Activated B cell treated with CpG ODN at 0.5 μM for 24 hours (primary cell): ENCODE results near the gene GZF1. TPM values are rescaled to one million over a fixed set of nuclear protein-coding genes. Genes with fewer than 3 reads are reported as not detected.
"Not testable (repeated sequence)": the region's sequence is repeated elsewhere in the genome, so short reads cannot be mapped to it uniquely, and the experiment has no call there.

ENCODE experiments used
- ATAC-seq: fragments of 200-7000 bp; cut with Tn5 transposase; one replicate; pipeline ENCODE4 v1.10.0; 2021; ENCODE audit warnings: low read depth, mild to moderate bottlenecking, moderate library complexity
- CTCF ChIA-PET: fragments of 350-600 bp; sonication (Branson Sonifier 250); formaldehyde crosslinking; loops from one replicate; lab custom pipeline; 2021; ENCODE audit warnings: antibody characterized with exemption; lab: Charles Lee
- POLR2A ChIA-PET: fragments of 350-600 bp; sonication (Branson Sonifier 250); formaldehyde crosslinking; loops from one replicate; lab custom pipeline; 2021; ENCODE audit warnings: antibody characterized with exemption; lab: Charles Lee
- DNase-seq: peaks from one replicate; pipeline ENCODE4 v3.0.0; 2022
- H3K27ac Mint-ChIP-seq: one replicate; pipeline ENCODE4 v1.8.0; 2020; ENCODE audit warnings: mixed read lengths
- H3K27me3 Mint-ChIP-seq: one replicate; pipeline ENCODE4 v1.8.0; 2021; ENCODE audit warnings: mixed read lengths
- H3K36me3 Mint-ChIP-seq: one replicate; pipeline ENCODE4 v1.8.0; 2021; ENCODE audit warnings: low read depth, mixed read lengths
- H3K4me1 Mint-ChIP-seq: one replicate; pipeline ENCODE4 v1.8.0; 2021; ENCODE audit warnings: mixed read lengths
- H3K4me3 Mint-ChIP-seq: one replicate; pipeline ENCODE4 v1.8.0; 2020; ENCODE audit warnings: mild to moderate bottlenecking, mixed read lengths
- H3K9me3 Mint-ChIP-seq: one replicate; pipeline ENCODE4 v1.8.0; 2020; ENCODE audit warnings: mixed read lengths
- CTCF ChIP-seq: fragments of 200-600 bp; IDR thresholded peaks from one replicate; pipeline ENCODE4 v1.8.0; 2022; ENCODE audit warnings: antibody characterized with exemption, mild to moderate bottlenecking
- intact Hi-C: fragments of 100-400 bp; cut with micrococcal nuclease; formaldehyde crosslinking; loops from one replicate; pipeline ENCODE4 v1.15.1; 2024
- total RNA-seq: library from RNA; stranded (reverse); gene quantifications from 2 replicates; pipeline ENCODE4 v1.2.3, GENCODE V29; 2022

Gene GZF1
- total RNA-seq, 1 donor from 2014 or later = 13.3 TPM

- DNase-seq = no peak
- Mint-ChIP-seq H3K36me3 (no peaks in the 10 kb centered on the region), H3K4me3 (no peak overlapping the region), H3K4me1 (peaks cover under 1% of the 10 kb centered on the region), H3K9me3 (no peaks in the 10 kb centered on the region), H3K27ac (no peak overlapping the region), H3K27me3 (peaks cover 1% of the 10 kb centered on the region)
- ChIA-PET CTCF (no interaction called here), POLR2A (no interaction called here)
- TF ChIP-seq CTCF = no peak
- intact Hi-C loops = no loop called here
- no peak for ATAC-seq
Observed at GRCh38 chr20:23343590-23343989, 18.4 kb upstream of the GZF1 start.

- POLR2A ChIA-PET = no interaction called here
- DNase-seq = no peak
- H3K9me3 Mint-ChIP-seq = no peaks in the 10 kb centered on the region
- TF ChIP-seq CTCF = no peak
- peaks cover under 1% of the 10 kb centered on the region for H3K27me3 Mint-ChIP-seq
- intact Hi-C loops = no loop called here
- no peaks in the 10 kb centered on the region for H3K36me3 Mint-ChIP-seq
- H3K4me3 Mint-ChIP-seq = no peak overlapping the region
- no peak overlapping the region for H3K27ac Mint-ChIP-seq
- no peak for ATAC-seq
- peaks cover 6% of the 10 kb centered on the region for H3K4me1 Mint-ChIP-seq
- CTCF ChIA-PET = no interaction called here
Observed at GRCh38 chr20:23344336-23344735, 17.6 kb upstream of the GZF1 start.

DNA sequence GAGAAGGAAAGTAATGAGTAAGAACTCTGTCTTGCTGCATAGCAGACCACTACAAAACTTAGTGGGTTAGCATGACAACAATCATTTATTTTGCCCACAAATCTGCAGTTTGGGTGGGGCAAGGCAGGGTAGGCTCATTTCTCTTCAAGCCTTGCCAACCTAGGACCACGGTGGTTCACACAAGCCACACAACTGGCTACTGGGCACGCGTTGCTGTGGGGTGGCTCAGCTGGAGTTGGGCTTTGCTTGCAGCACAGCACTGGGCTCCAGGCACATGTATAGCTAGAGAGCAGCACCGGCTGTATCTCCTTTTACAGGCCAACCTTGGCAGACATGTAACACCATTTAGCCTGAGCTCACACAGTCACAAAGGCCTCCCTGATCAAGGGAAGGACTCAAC, 16.0 kb upstream of the GZF1 start:
- ATAC-seq (no peak), DNase-seq (no peak)
- H3K4me3 Mint-ChIP-seq = no peak overlapping the region
- H3K9me3 Mint-ChIP-seq = no peaks in the 10 kb centered on the region
- no peak overlapping the region for H3K27ac Mint-ChIP-seq
- ChIA-PET CTCF (interaction anchor here (1.0 kb wide), 1 partner anchor 76 kb away, joined by 3 read pairs; the partner anchor contains the start of gene NAPB), POLR2A (interaction anchor here (1.4 kb wide), 1 partner anchor 12 kb away, joined by 5 read pairs; no protein-coding TSS in a partner anchor)
- intact Hi-C loops = no loop called here
- H3K27me3 Mint-ChIP-seq = no peaks in the 10 kb centered on the region
- H3K36me3 Mint-ChIP-seq = peaks cover 6% of the 10 kb centered on the region
- H3K4me1 Mint-ChIP-seq = peaks cover 14% of the 10 kb centered on the region
- no peak for TF ChIP-seq CTCF

DNA sequence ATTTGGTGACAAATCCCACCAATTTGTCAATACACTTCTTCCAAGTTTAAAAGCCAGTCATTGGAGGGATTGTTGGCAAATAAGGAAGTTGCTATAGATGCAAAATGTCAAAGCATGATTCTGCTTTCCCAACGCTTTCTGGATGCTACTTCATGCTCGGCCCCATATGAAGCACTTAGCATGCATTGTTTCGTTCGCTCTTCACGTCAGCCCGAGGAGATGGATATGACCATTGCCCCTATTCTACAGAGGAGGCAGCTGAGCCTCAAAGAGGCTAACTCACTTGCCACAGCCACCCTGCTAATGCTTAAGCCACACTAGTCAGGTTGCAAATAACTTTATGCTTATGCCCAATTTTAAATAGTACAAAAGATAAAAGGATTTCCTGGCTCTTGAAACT, 14.2 kb upstream of the GZF1 start:
- Mint-ChIP-seq H3K27ac (no peak overlapping the region), H3K27me3 (no peaks in the 10 kb centered on the region), H3K9me3 (no peaks in the 10 kb centered on the region), H3K4me3 (no peak overlapping the region), H3K36me3 (peaks cover 9% of the 10 kb centered on the region), H3K4me1 (peaks cover 27% of the 10 kb centered on the region)
- no peak for TF ChIP-seq CTCF
- intact Hi-C loops = no loop called here
- DNase-seq = no peak
- ATAC-seq = no peak
- ChIA-PET POLR2A (no interaction called here), CTCF (no interaction called here)

DNA sequence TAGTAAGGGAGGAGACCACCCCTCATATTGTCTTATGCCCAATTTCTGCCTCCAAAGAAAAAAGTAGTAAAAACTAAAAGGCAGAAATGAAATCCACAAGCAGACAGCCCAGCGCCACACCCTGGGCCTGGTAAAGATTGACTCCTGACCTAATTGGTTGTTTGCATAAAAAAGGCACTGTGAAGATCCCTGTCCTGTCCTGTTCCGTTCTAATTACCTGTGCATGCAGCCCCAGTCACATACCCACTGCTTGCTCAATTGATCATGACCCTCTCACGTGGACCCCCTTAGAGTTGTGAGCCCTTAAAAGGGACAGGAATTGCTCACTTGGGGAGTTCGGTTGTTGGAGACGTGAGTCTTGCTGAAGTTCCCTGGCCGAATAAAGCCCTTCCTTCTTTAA, 13.5 kb upstream of the GZF1 start:
- peak overlapping the region; percentile 100 for H3K27ac Mint-ChIP-seq
- H3K4me3 Mint-ChIP-seq = peak overlapping the region; percentile 24
- H3K9me3 Mint-ChIP-seq, DNase-seq, H3K27me3 Mint-ChIP-seq, ATAC-seq, H3K36me3 Mint-ChIP-seq, intact Hi-C loops: not testable (repeated sequence)
- ChIA-PET CTCF (interaction anchor here (1.6 kb wide), 1 partner anchor 98 kb away, joined by 10 read pairs; no protein-coding TSS in a partner anchor), POLR2A (interaction anchor here (3.3 kb wide), 1 partner anchor 12 kb away, joined by 140 read pairs; the partner anchor contains the start of gene GZF1)
- H3K4me1 Mint-ChIP-seq = peaks cover 29% of the 10 kb centered on the region
